ENCODE results near the gene PAXX. TPM values are rescaled to one million over a fixed set of nuclear protein-coding genes. Genes with fewer than 3 reads are reported as not detected.
A peak's percentile ranks its signal among the peaks of the same experiment; 100 is the strongest.

The PAXX gene
- total and polyA plus RNA-seq, 9 of the 15 experiments (the other 6 are each of a cell fraction or from before 2014, with no cell fraction given) = 1.2 to 175 (median 38.5) TPM

DNA sequence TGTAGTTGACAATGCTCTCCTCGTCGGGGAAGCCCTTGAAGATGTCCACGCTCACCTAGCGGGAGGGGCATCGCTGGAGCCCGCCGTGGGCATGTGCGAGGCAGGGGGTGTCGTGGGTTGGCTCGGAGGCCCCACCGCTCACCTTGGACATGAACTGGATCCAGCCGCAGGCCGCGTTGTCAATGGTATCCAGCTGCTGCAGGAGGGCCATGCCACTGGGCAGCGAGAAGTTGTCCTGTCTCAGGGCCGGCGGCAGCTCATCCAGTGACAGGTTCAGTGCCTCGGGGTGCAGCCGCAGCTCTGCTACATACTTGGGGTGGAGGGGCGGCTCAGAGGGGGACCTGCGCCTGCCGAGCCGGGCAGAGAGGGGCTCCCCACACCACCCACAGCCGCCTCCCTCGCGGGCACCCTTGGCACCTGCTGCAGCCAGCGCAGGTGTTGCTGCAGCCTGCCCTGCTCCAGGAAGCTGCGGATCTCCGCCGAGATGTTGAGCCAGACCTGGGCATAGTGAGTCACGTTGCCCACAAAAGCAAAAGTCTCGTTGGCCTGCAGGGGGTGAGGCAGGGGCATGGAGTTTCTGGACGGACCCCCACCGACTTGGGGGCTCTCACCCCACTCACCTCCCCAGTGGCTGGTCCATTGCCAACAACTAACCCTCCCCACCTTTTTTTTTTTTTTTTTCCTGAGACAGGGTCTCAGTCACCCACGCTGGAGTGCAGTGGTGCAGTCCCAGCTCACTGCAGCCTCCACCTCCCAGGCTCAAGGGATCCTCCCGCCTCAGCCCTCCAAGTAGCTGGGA lies 26.7 kb downstream of the PAXX start:
- ChIA-PET CTCF (ENCODE audit: low intra/inter-chr PET ratio) (no interaction called here), POLR2A (interaction anchor here (0.7 kb wide), 2 partner anchors 11 to 38 kb away, joined by 3 read pairs; no protein-coding TSS in a partner anchor)
- no peak for TF ChIP-seq ARID2 (IDR thresholded peaks at IDR 0.05)
- TF ChIP-seq PHF8 (IDR thresholded peaks at IDR 0.05; ENCODE audit: borderline replicate concordance, low read length) = no peak
- no peak for TF ChIP-seq STAG1 (CRISPR knock-in tag; IDR thresholded peaks at IDR 0.05; ENCODE audit: borderline replicate concordance)
- 0 out of 2 replicates have a peak, but pooled peaks have one; percentile 13 for TF ChIP-seq ZBTB33 (CRISPR knock-in tag; IDR thresholded peaks at IDR 0.05)
- TF ChIP-seq PHF20 (IDR thresholded peaks at IDR 0.05; ENCODE audit: partially characterized antibody) = no peak
- no peak for TF ChIP-seq ZNF175 (CRISPR knock-in tag; IDR thresholded peaks at IDR 0.05; ENCODE audit: low read depth)
- TF ChIP-seq SIN3B (IDR thresholded peaks at IDR 0.05; ENCODE audit: low read depth) = no peak
- TF ChIP-seq RREB1 (CRISPR knock-in tag; IDR thresholded peaks at IDR 0.05) = no peak
- TF ChIP-seq TSC22D4 (tag; IDR thresholded peaks at IDR 0.05) = no peak
- no peak for TF ChIP-seq ATF2 (CRISPR knock-in tag; IDR thresholded peaks at IDR 0.05)
- peak; percentile 16 for TF ChIP-seq PCBP1 (IDR thresholded peaks at IDR 0.05; ENCODE audit: low read depth, low read length, poor library complexity, severe bottlenecking)
- no peak for TF ChIP-seq ZNF197 (CRISPR knock-in tag; IDR thresholded peaks at IDR 0.05; ENCODE audit: low read depth)
- no peaks in the 10 kb centered on the region for H3K36me3 ChIP-seq (ENCODE audit: control insufficient read depth, insufficient read depth, low read length)
- FAIRE-seq (no peak), DNase-seq (ENCODE audit: extremely low read depth in 1 of 4, low spot score in 3 of 4) (no peak), ATAC-seq (no peak)
- H3K27me3 ChIP-seq (ENCODE audit: control insufficient read depth in 2 of 2, insufficient read depth in 2 of 2, low read length in 2 of 2) = no peaks in the 10 kb centered on the region
- 0 out of 2 replicates have a peak, but pooled peaks cover 5% of the 10 kb centered on the region for H4K20me1 ChIP-seq (replicated peaks; ENCODE audit: control insufficient read depth, insufficient read depth, low read length)
- H3K4me3 ChIP-seq = no peak overlapping the region
- in situ Hi-C loops (cut with MboI) = no loop called here
- H3K27ac ChIP-seq (ENCODE audit: extremely low read depth, low read depth, low read length) = no peak overlapping the region
- H3K9me1 ChIP-seq (ENCODE audit: control insufficient read depth, insufficient read depth, low read length) = no peaks in the 10 kb centered on the region
- 60% methylated on average over 20 of the region's 36 CpGs for WGBS (ENCODE audit: insufficient coverage, low coverage, missing lambda C conversion rate)
- no peak overlapping the region for H2AFZ ChIP-seq (ENCODE audit: low read depth, low read length)
- intact Hi-C loops (cut with micrococcal nuclease) = no loop called here
- no peak overlapping the region for H3K9ac ChIP-seq (ENCODE audit: insufficient read depth in 1 of 2, low read depth in 2 of 2, low read length in 2 of 2)
- BruUV-seq (replicated peaks) = no TSS peak
- no peaks in the 10 kb centered on the region for H3K79me2 ChIP-seq (ENCODE audit: control insufficient read depth, insufficient read depth, low read length)
- H3K9me3 ChIP-seq (replicated peaks; ENCODE audit: control insufficient read depth, insufficient read depth, low read depth, low read length) = no peaks in the 10 kb centered on the region
- H3K4me1 ChIP-seq (replicated peaks in 1 of 2; ENCODE audit: control insufficient read depth in 2 of 2, insufficient read depth in 2 of 2, low read length in 2 of 2) = peaks cover 4 to 74% of the 10 kb centered on the region in 2 experiments; a peak in 4 of 5 replicates
- no peak overlapping the region for H3K4me2 ChIP-seq (ENCODE audit: insufficient read depth, low read length)

Measured in K562 (cell line).